GOT3 (cell line): ENCODE data around the gene TAC4.
A peak's percentile ranks its signal among the peaks of the same experiment; 100 is the strongest.

Experiments
- DNase-seq: peaks from one replicate; lab custom pipeline; 2025; ENCODE audit warnings: mixed read lengths; lab: John Stamatoyannopoulos, UW

The TAC4 gene

GRCh38 chr17:49809056-49809455 lies 38.8 kb downstream of the TAC4 start:
- no peak for DNase-seq

GRCh38 chr17:49798738-49799137 lies 49.1 kb downstream of the TAC4 start:
- DNase-seq, result no peak

GRCh38 chr17:49798182-49798581 lies 49.7 kb downstream of the TAC4 start:
- DNase-seq, result no peak

GRCh38 chr17:49795372-49795771 lies 52.5 kb downstream of the TAC4 start:
- no peak for DNase-seq

GRCh38 chr17:49793309-49793708 lies 54.6 kb downstream of the TAC4 start:
- no peak for DNase-seq

- DNase-seq, result no peak
Observed at GRCh38 chr17:49789243-49789578, 58.7 kb downstream of the TAC4 start.

- DNase-seq, result peak; percentile 91
Observed at GRCh38 chr17:49788478-49789242, 59.2 kb downstream of the TAC4 start, which contains the start of gene KAT7. Gene KAT7 (plus strand): TSS chr17:49788681. CDS start chr17:49788835, 154 bp downstream.
